ENCODE results near the gene TMEM53. TPM values are rescaled to one million over a fixed set of nuclear protein-coding genes. Genes with fewer than 3 reads are reported as not detected.
A peak's percentile ranks its signal among the peaks of the same experiment; 100 is the strongest.

TMEM53 gene
- total RNA-seq, 1 experiment from 2014 or later, result 9.3 TPM

- intact Hi-C loops (cut with micrococcal nuclease), result no loop called here
- Histone ChIP-seq H2AFZ (ENCODE audit: low read length) (no peak overlapping the region), H4K20me1 (ENCODE audit: low read length) (no peaks in the 10 kb centered on the region), H3K9me3 (ENCODE audit: low read length) (no peaks in the 10 kb centered on the region), H3K9ac (ENCODE audit: low read length) (no peak overlapping the region), H3K27ac (ENCODE audit: low read length) (no peak overlapping the region), H3K4me3 (ENCODE audit: low read length) (no peak overlapping the region), H3K9me2 (replicated peaks; ENCODE audit: low read length) (no peaks in the 10 kb centered on the region), H3K4me2 (ENCODE audit: low read length) (peak overlapping the region; percentile 79; the same call in 1 of the 2 replicates), H3K79me2 (ENCODE audit: low read length) (no peaks in the 10 kb centered on the region), H3K4me1 (ENCODE audit: insufficient read depth, low read length) (peaks cover 32% of the 10 kb centered on the region), H3K36me3 (ENCODE audit: low read depth, low read length) (no peaks in the 10 kb centered on the region), H3K27me3 (ENCODE audit: low read length) (no peaks in the 10 kb centered on the region), H3F3A (ENCODE audit: low read length, unreplicated experiment) (peaks cover 3% of the 10 kb centered on the region)
- no TSS peak for BruUV-seq (replicated peaks)
- ChIA-PET POLR2A (ENCODE audit: unreplicated experiment) (no interaction called here), CTCF (no interaction called here)
- ATAC-seq (no peak), DNase-seq (no peak)
- no peak for TF ChIP-seq CTCF (conservative IDR thresholded peaks at IDR 0.05; ENCODE audit: low read depth, low read length)
- no peak for TF ChIP-seq EZH2phosphoT487 (IDR thresholded peaks at IDR 0.05; ENCODE audit: borderline replicate concordance, low read length)
- TF ChIP-seq EZH2 (IDR thresholded peaks at IDR 0.05; ENCODE audit: low read length, unreplicated experiment), result no peak
Observed at GRCh38 chr1:44606701-44607281, 67.5 kb downstream of the TMEM53 start.

GRCh38 chr1:44605914-44606615, 68.2 kb downstream of the TMEM53 start:
- no TSS peak for BruUV-seq (replicated peaks)
- ATAC-seq, result peak; percentile 92

More at GRCh38 chr1:44605914-44606615, 68.2 kb downstream of the TMEM53 start:
- Histone ChIP-seq H3K27ac (ENCODE audit: low read length) (peak overlapping the region; percentile 64), H3F3A (ENCODE audit: low read length, unreplicated experiment) (peaks cover 3% of the 10 kb centered on the region), H3K79me2 (ENCODE audit: low read length) (no peaks in the 10 kb centered on the region), H3K27me3 (ENCODE audit: low read length) (0 out of 2 replicates have a peak, but pooled peaks cover under 1% of the 10 kb centered on the region), H3K4me3 (ENCODE audit: low read length) (peak overlapping the region; percentile 31; the same call in 1 of the 2 replicates), H3K4me2 (ENCODE audit: low read length) (peak overlapping the region; percentile 79), H3K9ac (ENCODE audit: low read length) (no peak overlapping the region), H3K9me3 (ENCODE audit: low read length) (no peaks in the 10 kb centered on the region), H2AFZ (ENCODE audit: low read length) (peak overlapping the region; percentile 25; the same call in 1 of the 2 replicates), H3K9me2 (replicated peaks; ENCODE audit: low read length) (no peaks in the 10 kb centered on the region), H4K20me1 (ENCODE audit: low read length) (no peaks in the 10 kb centered on the region), H3K4me1 (ENCODE audit: insufficient read depth, low read length) (peaks cover 32% of the 10 kb centered on the region), H3K36me3 (ENCODE audit: low read depth, low read length) (no peaks in the 10 kb centered on the region)
- intact Hi-C loops (cut with micrococcal nuclease), result no loop called here
- TF ChIP-seq EZH2 (IDR thresholded peaks at IDR 0.05; ENCODE audit: low read length, unreplicated experiment) (no peak), CTCF (conservative IDR thresholded peaks at IDR 0.05; ENCODE audit: low read depth, low read length) (no peak), EZH2phosphoT487 (IDR thresholded peaks at IDR 0.05; ENCODE audit: borderline replicate concordance, low read length) (no peak)
- CTCF ChIA-PET, result no interaction called here
- DNase-seq, result peak; percentile 92
- POLR2A ChIA-PET (ENCODE audit: unreplicated experiment), result no interaction called here
